ENCODE measurements around the gene RELN.

DNA sequence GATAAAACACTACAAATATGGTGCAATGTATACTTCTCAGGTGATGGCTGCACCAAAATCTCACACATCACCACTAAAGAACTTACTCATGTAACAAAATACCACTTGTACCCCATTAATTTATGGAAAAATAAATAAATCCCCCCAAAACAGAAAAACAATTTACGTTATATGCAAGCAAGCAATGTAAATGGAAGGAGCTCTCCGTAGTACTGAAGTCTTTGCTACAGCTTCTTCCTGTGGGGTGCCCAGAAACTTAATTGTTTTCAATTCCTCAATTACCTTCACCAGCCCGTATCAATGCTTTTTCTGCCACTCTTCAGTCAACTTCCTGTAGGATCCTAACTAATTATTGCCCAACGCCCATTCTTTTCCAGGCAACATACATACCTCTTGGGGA is 138.1 kb downstream of the RELN start:
- TF ChIP-seq SPI1 (IDR thresholded peaks at IDR 0.05; ENCODE audit: low read depth, low read length) (0 out of 2 replicates have a peak, but pooled peaks have one; percentile 10), TAF1 (IDR thresholded peaks at IDR 0.05; ENCODE audit: low read depth, low read length) (no peak), POLR2AphosphoS5 (IDR thresholded peaks at IDR 0.05; ENCODE audit: low read depth, low read length) (no peak)
